Caco-2 (cell line): ENCODE measurements around the gene ZYG11B. TPM values are rescaled to one million over a fixed set of nuclear protein-coding genes. Genes with fewer than 3 reads are reported as not detected.
"Not testable (repeated sequence)": the region's sequence is repeated elsewhere in the genome, so short reads cannot be mapped to it uniquely, and the experiment has no call there.

Experiments used
- BruUV-seq: library from RNA; stranded (reverse); fragments of 400-500 nt; replicated peaks from 2 replicates; lab custom pipeline; 2021; lab: Mats Ljungman, UMichigan
- CTCF ChIA-PET: fragments of 300-600 bp; sonication (Branson Sonifier 250); formaldehyde crosslinking; loops from one replicate; lab custom pipeline; 2022; ENCODE audit warnings: antibody characterized with exemption; lab: Charles Lee
- POLR2A ChIA-PET: fragments of 300-600 bp; sonication (Branson Sonifier 250); formaldehyde crosslinking; loops from one replicate; lab custom pipeline; 2022; ENCODE audit warnings: antibody characterized with exemption; lab: Charles Lee
- DNase-seq, 2 experiments: peaks; one replicate each; pipeline versions ENCODE4 v3.0.0 to v3.0.0-alpha.2; 2020 to 2022
- H3K27me3 ChIP-seq: replicated peaks from 2 replicates; pipeline ENCODE4 v1.6.0; 2011; ENCODE audit warnings: low read length; ENCODE audit not compliant: control insufficient read depth, insufficient read depth
- H3K36me3 ChIP-seq: 2 replicates; pipeline ENCODE4 v1.5.1; 2011; ENCODE audit warnings: low read length; ENCODE audit not compliant: control insufficient read depth, insufficient read depth
- H3K4me1 ChIP-seq: fragments of 250-450 bp; sonication (Bioruptor Pico); 2 replicates; pipeline ENCODE4 v1.5.1; 2020; ENCODE audit warnings: mild to moderate bottlenecking
- H3K4me3 ChIP-seq: 2 replicates; pipeline ENCODE4 v1.5.1; 2011; ENCODE audit warnings: low read depth, mild to moderate bottlenecking, control low read depth, low read length
- H3K9me3 ChIP-seq: fragments of 250-450 bp; sonication (Bioruptor Pico); 2 replicates; pipeline ENCODE4 v1.5.1; 2020; ENCODE audit warnings: mild to moderate bottlenecking, moderate library complexity
- H3K27ac Mint-ChIP-seq: one replicate; pipeline ENCODE4 v1.8.0; 2022; ENCODE audit warnings: mixed read lengths; ENCODE audit not compliant: unreplicated experiment
- H3K27me3 Mint-ChIP-seq: one replicate; pipeline ENCODE4 v1.8.0; 2022; ENCODE audit warnings: mixed read lengths; ENCODE audit not compliant: insufficient read depth, unreplicated experiment
- H3K36me3 Mint-ChIP-seq: one replicate; pipeline ENCODE4 v1.8.0; 2022; ENCODE audit warnings: mild to moderate bottlenecking, mixed read lengths; ENCODE audit not compliant: insufficient read depth, unreplicated experiment
- H3K4me1 Mint-ChIP-seq: one replicate; pipeline ENCODE4 v1.8.0; 2022; ENCODE audit warnings: low read depth, mixed read lengths; ENCODE audit not compliant: unreplicated experiment
- H3K4me3 Mint-ChIP-seq: one replicate; pipeline ENCODE4 v1.8.0; 2022; ENCODE audit warnings: mild to moderate bottlenecking, moderate library complexity, mixed read lengths; ENCODE audit not compliant: unreplicated experiment
- H3K9me3 Mint-ChIP-seq: one replicate; pipeline ENCODE4 v1.8.0; 2022; ENCODE audit warnings: mixed read lengths; ENCODE audit not compliant: unreplicated experiment
- CTCF ChIP-seq, 2 experiments: fragments of 200-600 bp in 1 of 2; IDR thresholded peaks; 1 replicate in 1 of 2; 2 replicates in 1 of 2; pipeline versions ENCODE4 v1.5.1 to v1.8.0; 2011 to 2022; ENCODE audit warnings: antibody characterized with exemption in 1 of 2, control low read depth in 1 of 2, inconsistent platforms in 1 of 2, low read depth in 1 of 2, low read length in 1 of 2, mild to moderate bottlenecking in 1 of 2, moderate library complexity in 1 of 2; ENCODE audit not compliant: insufficient read depth in 1 of 2, severe bottlenecking in 1 of 2, unreplicated experiment in 1 of 2
- intact Hi-C: fragments of 100-400 bp; cut with micrococcal nuclease; formaldehyde crosslinking; loops from one replicate; pipeline ENCODE4 v1.10.0; 2022; ENCODE audit not compliant: unreplicated experiment
- total RNA-seq: library from RNA; stranded (reverse); gene quantifications from 2 replicates; pipeline ENCODE4 v1.2.3, GENCODE V29; 2022

The ZYG11B gene
- total RNA-seq, 1 experiment from 2014 or later: 15.8 TPM

GRCh38 chr1:52801011-52801410 lies 74.8 kb downstream of the ZYG11B start:
- intact Hi-C loops: no loop called here
- no peak for TF ChIP-seq CTCF (IDR thresholded peaks at IDR 0.05; ENCODE audit: insufficient read depth in 1 of 2, low read depth in 1 of 2, low read length in 1 of 2, severe bottlenecking in 1 of 2, unreplicated experiment in 1 of 2)
- ChIA-PET CTCF (no interaction called here), POLR2A (no interaction called here)
- Mint-ChIP-seq H3K4me3 (no peak overlapping the region), H3K27me3 (no peaks in the 10 kb centered on the region), H3K4me1 (no peaks in the 10 kb centered on the region), H3K36me3 (peaks cover 26% of the 10 kb centered on the region), H3K9me3 (no peaks in the 10 kb centered on the region), H3K27ac (no peak overlapping the region)
- no peaks in the 10 kb centered on the region for H3K4me1 ChIP-seq
- H3K27me3 ChIP-seq: no peaks in the 10 kb centered on the region
- no peaks in the 10 kb centered on the region for H3K36me3 ChIP-seq
- H3K4me3 ChIP-seq: no peak overlapping the region
- DNase-seq: no peak
- BruUV-seq: no TSS peak
- no peaks in the 10 kb centered on the region for H3K9me3 ChIP-seq

- intact Hi-C loops, BruUV-seq, H3K27me3 ChIP-seq, DNase-seq, H3K9me3 Mint-ChIP-seq, H3K4me3 Mint-ChIP-seq, H3K4me3 ChIP-seq, H3K4me1 Mint-ChIP-seq, H3K36me3 ChIP-seq, H3K27me3 Mint-ChIP-seq, H3K9me3 ChIP-seq, POLR2A ChIA-PET, H3K27ac Mint-ChIP-seq, H3K4me1 ChIP-seq: not testable (repeated sequence)
- peaks cover 22% of the 10 kb centered on the region for H3K36me3 Mint-ChIP-seq
- CTCF ChIA-PET: interaction anchor here (0.7 kb wide), 1 partner anchor 103 kb away, joined by 3 read pairs; no protein-coding TSS in a partner anchor
Observed at GRCh38 chr1:52804083-52804482, 77.8 kb downstream of the ZYG11B start.

GRCh38 chr1:52814465-52814864 lies 88.2 kb downstream of the ZYG11B start:
- peaks cover 30% of the 10 kb centered on the region for H3K36me3 Mint-ChIP-seq
- ChIA-PET POLR2A (no interaction called here), CTCF (no interaction called here)
- Histone ChIP-seq H3K36me3 (no peaks in the 10 kb centered on the region; the same call in 1 of the 2 replicates), H3K4me3 (no peak overlapping the region), H3K9me3 (no peaks in the 10 kb centered on the region), H3K27me3 (no peaks in the 10 kb centered on the region), H3K4me1 (peaks cover 5% of the 10 kb centered on the region)
- H3K4me3 Mint-ChIP-seq: no peak overlapping the region
- H3K9me3 Mint-ChIP-seq: no peaks in the 10 kb centered on the region
- no TSS peak for BruUV-seq
- peaks cover 7% of the 10 kb centered on the region for H3K4me1 Mint-ChIP-seq
- no peak for TF ChIP-seq CTCF (IDR thresholded peaks at IDR 0.05; ENCODE audit: insufficient read depth in 1 of 2, low read depth in 1 of 2, low read length in 1 of 2, severe bottlenecking in 1 of 2, unreplicated experiment in 1 of 2)
- peak; percentile 65 for DNase-seq
- peak overlapping the region; percentile 53 for H3K27ac Mint-ChIP-seq
- no peaks in the 10 kb centered on the region for H3K27me3 Mint-ChIP-seq
- intact Hi-C loops: no loop called here

- H3K27me3 ChIP-seq, H3K9me3 ChIP-seq, CTCF ChIA-PET, POLR2A ChIA-PET, H3K4me1 Mint-ChIP-seq, H3K36me3 ChIP-seq, H3K9me3 Mint-ChIP-seq, BruUV-seq, H3K27ac Mint-ChIP-seq, DNase-seq, H3K27me3 Mint-ChIP-seq, H3K4me3 Mint-ChIP-seq, H3K4me1 ChIP-seq, H3K4me3 ChIP-seq, intact Hi-C loops: not testable (repeated sequence)
- peaks cover 18% of the 10 kb centered on the region for H3K36me3 Mint-ChIP-seq
Observed at GRCh38 chr1:52820830-52821229, 94.6 kb downstream of the ZYG11B start.
